Measurements from ENCODE around the gene CHRM2. TPM values are rescaled to one million over a fixed set of nuclear protein-coding genes. Genes with fewer than 3 reads are reported as not detected.

CHRM2 gene
- total RNA-seq, 5 donors from 2014 or later (not counting 1 experiment from before 2014, with no cell fraction given): 0.09 to 0.10 TPM; not detected in 3

DNA sequence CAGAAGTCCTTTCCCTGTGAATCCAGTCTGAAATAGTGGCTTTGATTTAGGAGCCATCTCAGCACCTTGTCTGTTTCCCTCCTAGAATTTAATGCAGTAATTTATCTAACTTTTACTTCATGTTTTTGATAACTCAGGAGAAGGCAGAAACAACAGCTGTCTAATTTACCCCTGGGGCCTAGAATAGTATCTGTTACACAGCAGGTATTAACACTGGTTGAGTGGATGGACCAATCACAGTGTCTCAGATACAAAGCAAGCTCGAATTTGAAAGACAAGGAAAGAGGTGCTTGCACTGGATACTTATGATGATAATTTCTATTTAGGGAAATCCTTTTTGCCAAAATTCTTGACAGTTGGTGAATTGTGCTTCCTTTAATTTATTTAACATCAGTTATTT, 23.4 kb downstream of the CHRM2 start:
- no peak for DNase-seq
- ChIA-PET POLR2A (no interaction called here), CTCF (no interaction called here)
- Mint-ChIP-seq H3K9me3 (peaks cover 12 to 21% (median 15%) of the 10 kb centered on the region in 3 donors), H3K36me3 (no peaks in the 10 kb centered on the region), H3K4me1 (no peaks in the 10 kb centered on the region), H3K27ac (no peak overlapping the region), H3K4me3 (no peak overlapping the region), H3K27me3 (no peaks in the 10 kb centered on the region)
- ATAC-seq (replicated peaks in 1 of 4): no peak
- Histone ChIP-seq H3K4me1 (ENCODE audit: control insufficient read depth in 1 of 2, extremely low read depth in 1 of 2, insufficient read depth in 2 of 2, low read length in 2 of 2) (no peaks in the 10 kb centered on the region), H3K36me3 (ENCODE audit: control insufficient read depth in 2 of 2, extremely low read depth in 1 of 2, insufficient read depth in 1 of 2, low read length in 1 of 2) (no peaks in the 10 kb centered on the region), H3K9me3 (no peaks in the 10 kb centered on the region), H3K27me3 (replicated peaks in 1 of 2; ENCODE audit: control insufficient read depth in 2 of 2, extremely low read depth in 1 of 2, insufficient read depth in 2 of 2, low read length in 1 of 2) (no peaks in the 10 kb centered on the region), H3K27ac (ENCODE audit: low read length) (no peak overlapping the region), H3K4me3 (ENCODE audit: control insufficient read depth in 1 of 2, extremely low read depth in 1 of 2, low read length in 1 of 2) (no peak overlapping the region)
- WGBS (ENCODE audit: insufficient coverage): no CpG with 5 or more reads among the region's 1 CpG

GRCh38 chr7:136894789-136895188, 26.3 kb downstream of the CHRM2 start:
- no peak for DNase-seq
- Histone ChIP-seq H3K4me3 (ENCODE audit: control insufficient read depth in 1 of 2, extremely low read depth in 1 of 2, low read length in 1 of 2) (no peak overlapping the region), H3K36me3 (ENCODE audit: control insufficient read depth in 2 of 2, extremely low read depth in 1 of 2, insufficient read depth in 1 of 2, low read length in 1 of 2) (no peaks in the 10 kb centered on the region), H3K9me3 (no peaks in the 10 kb centered on the region), H3K27ac (ENCODE audit: low read length) (no peak overlapping the region), H3K4me1 (ENCODE audit: control insufficient read depth in 1 of 2, extremely low read depth in 1 of 2, insufficient read depth in 2 of 2, low read length in 2 of 2) (no peaks in the 10 kb centered on the region), H3K27me3 (replicated peaks in 1 of 2; ENCODE audit: control insufficient read depth in 2 of 2, extremely low read depth in 1 of 2, insufficient read depth in 2 of 2, low read length in 1 of 2) (no peaks in the 10 kb centered on the region)
- ATAC-seq (replicated peaks in 1 of 4): no peak
- Mint-ChIP-seq H3K9me3 (peaks cover 8 to 21% (median 16%) of the 10 kb centered on the region in 3 donors), H3K4me3 (no peak overlapping the region), H3K27me3 (no peaks in the 10 kb centered on the region), H3K36me3 (no peaks in the 10 kb centered on the region), H3K4me1 (no peaks in the 10 kb centered on the region), H3K27ac (no peak overlapping the region)
- POLR2A ChIA-PET: no interaction called here
- CTCF ChIA-PET: no interaction called here
- no CpG with 5 or more reads among the region's 2 CpGs for WGBS (ENCODE audit: insufficient coverage)

GRCh38 chr7:136897676-136898075, 29.2 kb downstream of the CHRM2 start:
- POLR2A ChIA-PET: no interaction called here
- Histone ChIP-seq H3K27ac (ENCODE audit: low read length) (no peak overlapping the region), H3K4me1 (ENCODE audit: control insufficient read depth in 1 of 2, extremely low read depth in 1 of 2, insufficient read depth in 2 of 2, low read length in 2 of 2) (no peaks in the 10 kb centered on the region), H3K36me3 (ENCODE audit: control insufficient read depth in 2 of 2, extremely low read depth in 1 of 2, insufficient read depth in 1 of 2, low read length in 1 of 2) (no peaks in the 10 kb centered on the region), H3K4me3 (ENCODE audit: control insufficient read depth in 1 of 2, extremely low read depth in 1 of 2, low read length in 1 of 2) (no peak overlapping the region), H3K9me3 (no peaks in the 10 kb centered on the region), H3K27me3 (replicated peaks in 1 of 2; ENCODE audit: control insufficient read depth in 2 of 2, extremely low read depth in 1 of 2, insufficient read depth in 2 of 2, low read length in 1 of 2) (no peaks in the 10 kb centered on the region)
- CTCF ChIA-PET: interaction anchor here in 1 of 2 donors (0.7 kb wide), 1 partner anchor 281 kb away, joined by 4 read pairs; no protein-coding TSS in a partner anchor
- no CpG with 5 or more reads among the region's 2 CpGs for WGBS (ENCODE audit: insufficient coverage)
- no peaks in the 10 kb centered on the region for H3K4me1 Mint-ChIP-seq
- DNase-seq: no peak
- peaks cover 5 to 12% (median 12%) of the 10 kb centered on the region in 3 donors for H3K9me3 Mint-ChIP-seq
- H3K27me3 Mint-ChIP-seq: no peaks in the 10 kb centered on the region
- H3K4me3 Mint-ChIP-seq: no peak overlapping the region
- no peaks in the 10 kb centered on the region for H3K36me3 Mint-ChIP-seq
- no peak for ATAC-seq (replicated peaks in 1 of 4)
- H3K27ac Mint-ChIP-seq: no peak overlapping the region

GRCh38 chr7:136900005-136900404, 31.6 kb downstream of the CHRM2 start:
- Histone ChIP-seq H3K27me3 (replicated peaks in 1 of 2; ENCODE audit: control insufficient read depth in 2 of 2, extremely low read depth in 1 of 2, insufficient read depth in 2 of 2, low read length in 1 of 2) (no peaks in the 10 kb centered on the region), H3K4me3 (ENCODE audit: control insufficient read depth in 1 of 2, extremely low read depth in 1 of 2, low read length in 1 of 2) (no peak overlapping the region), H3K9me3 (no peaks in the 10 kb centered on the region), H3K36me3 (ENCODE audit: control insufficient read depth in 2 of 2, extremely low read depth in 1 of 2, insufficient read depth in 1 of 2, low read length in 1 of 2) (no peaks in the 10 kb centered on the region), H3K27ac (ENCODE audit: low read length) (no peak overlapping the region), H3K4me1 (ENCODE audit: control insufficient read depth in 1 of 2, extremely low read depth in 1 of 2, insufficient read depth in 2 of 2, low read length in 2 of 2) (no peaks in the 10 kb centered on the region)
- Mint-ChIP-seq H3K4me1 (no peaks in the 10 kb centered on the region), H3K4me3 (no peak overlapping the region), H3K27me3 (no peaks in the 10 kb centered on the region), H3K27ac (no peak overlapping the region), H3K9me3 (peaks cover 0 to 7% (median 6%) of the 10 kb centered on the region in 3 donors), H3K36me3 (no peaks in the 10 kb centered on the region)
- POLR2A ChIA-PET: no interaction called here
- DNase-seq (no peak), ATAC-seq (replicated peaks in 1 of 4) (no peak)
- no CpG with 5 or more reads among the region's 1 CpG for WGBS (ENCODE audit: insufficient coverage)
- CTCF ChIA-PET: no interaction called here

DNA sequence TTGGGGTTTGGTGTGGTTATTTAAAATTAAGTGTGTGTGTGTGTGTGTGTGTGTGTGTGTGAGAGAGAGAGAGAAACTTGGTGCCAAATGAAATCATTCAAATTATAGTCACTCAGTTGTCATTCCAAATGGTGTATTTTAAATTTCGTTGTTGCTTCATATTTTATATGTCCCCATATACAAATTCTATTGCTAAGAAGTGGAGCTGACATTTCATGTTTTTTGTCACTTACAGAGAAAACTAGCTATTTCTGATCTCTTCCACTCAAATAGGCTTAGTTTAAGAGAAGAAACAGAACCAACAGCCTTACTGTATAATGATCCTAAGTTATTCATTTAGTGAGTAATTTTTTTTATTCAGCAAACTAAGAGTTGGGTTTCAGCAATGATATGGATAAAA, 42.3 kb downstream of the CHRM2 start:
- Histone ChIP-seq H3K27me3 (replicated peaks in 1 of 2; ENCODE audit: control insufficient read depth in 2 of 2, extremely low read depth in 1 of 2, insufficient read depth in 2 of 2, low read length in 1 of 2) (no peaks in the 10 kb centered on the region), H3K4me1 (ENCODE audit: control insufficient read depth in 1 of 2, extremely low read depth in 1 of 2, insufficient read depth in 2 of 2, low read length in 2 of 2) (no peaks in the 10 kb centered on the region), H3K27ac (ENCODE audit: low read length) (no peak overlapping the region), H3K4me3 (ENCODE audit: control insufficient read depth in 1 of 2, extremely low read depth in 1 of 2, low read length in 1 of 2) (no peak overlapping the region), H3K9me3 (no peaks in the 10 kb centered on the region), H3K36me3 (ENCODE audit: control insufficient read depth in 2 of 2, extremely low read depth in 1 of 2, insufficient read depth in 1 of 2, low read length in 1 of 2) (no peaks in the 10 kb centered on the region)
- CTCF ChIA-PET: no interaction called here
- no CpG with 5 or more reads among the region's 1 CpG for WGBS (ENCODE audit: insufficient coverage)
- Mint-ChIP-seq H3K4me1 (no peaks in the 10 kb centered on the region), H3K4me3 (no peak overlapping the region), H3K27ac (no peak overlapping the region), H3K27me3 (no peaks in the 10 kb centered on the region), H3K36me3 (no peaks in the 10 kb centered on the region), H3K9me3 (peaks cover 0 to 5% (median 0%) of the 10 kb centered on the region in 3 donors)
- DNase-seq (no peak), ATAC-seq (replicated peaks in 1 of 4) (no peak)
- POLR2A ChIA-PET: interaction anchor here in 1 of 2 donors (0.7 kb wide), 1 partner anchor 185 kb away, joined by 6 read pairs; no protein-coding TSS in a partner anchor

GRCh38 chr7:136911344-136911743, 42.9 kb downstream of the CHRM2 start:
- WGBS (ENCODE audit: insufficient coverage): 86% methylated on average over 2 of the region's 6 CpGs
- no peak for DNase-seq
- Mint-ChIP-seq H3K36me3 (no peaks in the 10 kb centered on the region), H3K27me3 (no peaks in the 10 kb centered on the region), H3K9me3 (peaks cover 0 to 5% (median 0%) of the 10 kb centered on the region in 3 donors), H3K4me3 (no peak overlapping the region), H3K27ac (no peak overlapping the region), H3K4me1 (no peaks in the 10 kb centered on the region)
- no peak overlapping the region for H3K27ac ChIP-seq (ENCODE audit: low read length)
- ChIA-PET CTCF (no interaction called here), POLR2A (interaction anchor here in 1 of 2 donors (0.7 kb wide), 1 partner anchor 186 kb away, joined by 6 read pairs; no protein-coding TSS in a partner anchor)
- no peaks in the 10 kb centered on the region for H3K36me3 ChIP-seq (ENCODE audit: control insufficient read depth in 2 of 2, extremely low read depth in 1 of 2, insufficient read depth in 1 of 2, low read length in 1 of 2)
- H3K27me3 ChIP-seq (replicated peaks in 1 of 2; ENCODE audit: control insufficient read depth in 2 of 2, extremely low read depth in 1 of 2, insufficient read depth in 2 of 2, low read length in 1 of 2): no peaks in the 10 kb centered on the region
- H3K4me1 ChIP-seq (ENCODE audit: control insufficient read depth in 1 of 2, extremely low read depth in 1 of 2, insufficient read depth in 2 of 2, low read length in 2 of 2): no peaks in the 10 kb centered on the region
- no peak overlapping the region for H3K4me3 ChIP-seq (ENCODE audit: control insufficient read depth in 1 of 2, extremely low read depth in 1 of 2, low read length in 1 of 2)
- ATAC-seq (replicated peaks in 1 of 4): no peak
- H3K9me3 ChIP-seq: no peaks in the 10 kb centered on the region

DNA sequence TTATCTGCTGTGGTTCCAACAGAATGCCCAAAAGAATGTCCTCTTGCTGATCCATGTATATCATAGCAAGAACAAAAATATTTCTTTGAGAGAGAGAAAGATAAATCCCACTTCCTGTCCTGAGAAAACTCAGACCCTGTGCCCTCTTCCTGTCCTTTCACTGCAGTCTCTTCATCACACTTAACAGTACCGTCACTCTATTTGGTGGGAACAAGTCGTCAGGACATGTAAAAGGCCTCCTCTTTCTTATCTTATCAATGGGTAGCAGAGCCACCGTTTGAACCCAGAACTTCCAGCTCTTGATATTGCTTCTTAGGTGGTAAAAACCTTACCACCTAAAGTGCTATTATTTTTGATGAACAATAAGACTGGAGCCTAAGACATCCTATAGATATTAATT, 43.9 kb downstream of the CHRM2 start:
- H3K4me1 Mint-ChIP-seq: no peaks in the 10 kb centered on the region
- H3K36me3 Mint-ChIP-seq: no peaks in the 10 kb centered on the region
- no peak overlapping the region for H3K4me3 Mint-ChIP-seq
- no CpG with 5 or more reads among the region's 3 CpGs for WGBS (ENCODE audit: insufficient coverage)
- no peak overlapping the region for H3K27ac Mint-ChIP-seq
- no peak overlapping the region for H3K27ac ChIP-seq (ENCODE audit: low read length)
- ChIA-PET CTCF (no interaction called here), POLR2A (no interaction called here)
- H3K27me3 Mint-ChIP-seq: no peaks in the 10 kb centered on the region
- ATAC-seq (replicated peaks in 1 of 4) (no peak), DNase-seq (no peak)
- no peaks in the 10 kb centered on the region for H3K36me3 ChIP-seq (ENCODE audit: control insufficient read depth in 2 of 2, extremely low read depth in 1 of 2, insufficient read depth in 1 of 2, low read length in 1 of 2)
- H3K9me3 ChIP-seq: no peaks in the 10 kb centered on the region
- H3K4me3 ChIP-seq (ENCODE audit: control insufficient read depth in 1 of 2, extremely low read depth in 1 of 2, low read length in 1 of 2): no peak overlapping the region
- peaks cover 0 to 5% (median 2%) of the 10 kb centered on the region in 3 donors for H3K9me3 Mint-ChIP-seq
- H3K27me3 ChIP-seq (replicated peaks in 1 of 2; ENCODE audit: control insufficient read depth in 2 of 2, extremely low read depth in 1 of 2, insufficient read depth in 2 of 2, low read length in 1 of 2): no peaks in the 10 kb centered on the region
- no peaks in the 10 kb centered on the region for H3K4me1 ChIP-seq (ENCODE audit: control insufficient read depth in 1 of 2, extremely low read depth in 1 of 2, insufficient read depth in 2 of 2, low read length in 2 of 2)

All from T-cell (primary cell).